ENCODE data around the gene MCF2L2.

MCF2L2 gene

GRCh38 chr3:183369627-183370026 lies 58.8 kb downstream of the MCF2L2 start:
- no peak for DNase-seq (ENCODE audit: low spot score)

- DNase-seq (ENCODE audit: low spot score): no peak
Measured at GRCh38 chr3:183369117-183369516, 59.3 kb downstream of the MCF2L2 start.

DNA sequence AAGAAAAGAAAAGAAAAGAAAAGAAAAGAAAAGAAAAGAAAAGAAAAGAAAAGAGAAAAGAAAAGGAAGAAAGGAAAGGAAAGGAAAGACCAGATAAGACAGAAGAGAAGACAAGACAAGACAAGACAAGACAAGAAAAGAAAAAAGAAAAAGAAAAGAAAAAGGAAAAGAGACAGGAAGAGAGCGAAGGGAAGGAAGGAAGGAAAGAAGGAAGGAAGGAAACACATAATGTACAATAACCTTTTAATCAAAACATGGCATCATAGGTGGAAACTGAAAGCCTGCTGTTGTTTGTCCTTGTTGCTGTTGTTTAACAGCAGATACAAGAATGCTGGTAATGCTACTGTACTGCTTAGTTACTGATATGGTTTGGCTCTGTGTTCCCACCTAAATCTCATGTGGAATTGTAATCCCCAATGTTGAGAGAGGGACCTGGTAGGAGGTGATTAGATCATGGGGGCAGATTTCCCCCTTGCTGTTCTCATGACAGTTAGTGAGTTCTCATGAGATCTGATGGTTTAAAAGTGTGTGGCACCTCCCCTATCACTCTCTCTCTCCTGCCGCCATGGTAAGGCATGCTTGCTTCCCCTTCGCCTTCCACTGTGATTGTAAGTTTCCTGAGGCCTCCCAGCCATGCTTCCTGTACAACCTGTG lies 67.3 kb downstream of the MCF2L2 start:
- DNase-seq (ENCODE audit: low spot score): no peak

GRCh38 chr3:183359036-183359435 lies 69.4 kb downstream of the MCF2L2 start:
- no peak for DNase-seq (ENCODE audit: low spot score)

DNA sequence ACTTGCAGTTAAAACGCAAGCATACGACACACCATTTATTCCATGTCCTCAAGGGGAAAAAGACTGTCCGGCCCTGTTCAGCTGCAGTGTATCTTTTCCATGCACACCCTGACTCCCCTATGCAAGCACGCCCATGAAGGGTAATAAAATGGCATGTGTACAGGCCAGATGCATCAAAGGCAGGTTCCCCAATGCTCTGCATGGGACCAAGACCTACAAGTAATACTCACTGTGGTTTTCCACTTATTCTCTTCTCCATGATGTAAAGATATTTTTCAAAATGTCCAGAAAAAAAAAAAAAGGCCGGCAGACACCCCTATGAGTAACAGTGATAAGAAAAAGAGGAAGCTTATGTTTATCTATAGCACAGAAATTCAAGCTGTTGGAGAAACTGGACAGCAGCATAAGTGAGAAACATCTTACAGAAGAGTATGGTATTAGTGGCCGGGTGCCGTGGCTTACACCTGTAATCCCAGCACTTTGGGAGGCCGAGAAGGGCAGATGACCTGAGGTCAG lies 70.8 kb downstream of the MCF2L2 start:
- DNase-seq (ENCODE audit: low spot score): no peak

DNA sequence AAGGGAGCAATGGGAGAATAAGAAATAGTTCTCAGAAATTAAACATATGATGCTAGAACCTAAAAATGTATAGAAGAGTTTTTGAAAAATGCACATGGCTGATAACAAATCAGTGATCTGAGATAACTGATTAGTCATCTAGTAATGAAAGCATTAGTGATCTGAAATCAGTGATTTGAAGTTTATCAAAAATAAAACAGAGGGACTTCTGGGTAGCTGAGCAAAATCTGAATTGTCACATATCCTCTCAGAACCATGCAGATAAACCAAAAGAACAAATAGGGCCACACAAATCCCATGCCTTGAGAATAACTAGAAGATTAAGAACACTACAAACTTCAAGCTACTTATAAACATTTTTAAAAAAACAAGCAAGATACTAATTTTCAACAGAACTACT lies 71.5 kb downstream of the MCF2L2 start:
- DNase-seq (ENCODE audit: low spot score): no peak

DNA sequence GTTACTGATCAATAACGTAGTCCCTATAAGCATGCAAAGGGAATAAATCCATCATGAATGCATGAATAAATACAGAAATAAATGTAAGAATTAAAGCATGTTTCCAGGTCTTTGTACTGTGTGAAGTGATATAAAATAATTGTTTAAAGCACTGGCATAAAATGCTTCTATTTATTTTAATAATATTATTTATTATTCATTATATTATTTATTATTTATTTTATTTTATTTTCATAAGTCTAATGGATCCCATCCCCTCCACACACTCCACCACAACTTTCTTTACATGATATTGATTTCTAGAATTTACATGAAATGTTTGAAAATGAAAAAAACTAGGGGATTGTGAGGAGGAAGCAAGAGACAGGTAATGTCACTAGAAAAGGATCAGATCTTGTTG lies 73.5 kb downstream of the MCF2L2 start:
- DNase-seq (ENCODE audit: low spot score): no peak

GRCh38 chr3:183354325-183354831 lies 74.0 kb downstream of the MCF2L2 start:
- DNase-seq (ENCODE audit: low spot score): peak; percentile 25

DNA sequence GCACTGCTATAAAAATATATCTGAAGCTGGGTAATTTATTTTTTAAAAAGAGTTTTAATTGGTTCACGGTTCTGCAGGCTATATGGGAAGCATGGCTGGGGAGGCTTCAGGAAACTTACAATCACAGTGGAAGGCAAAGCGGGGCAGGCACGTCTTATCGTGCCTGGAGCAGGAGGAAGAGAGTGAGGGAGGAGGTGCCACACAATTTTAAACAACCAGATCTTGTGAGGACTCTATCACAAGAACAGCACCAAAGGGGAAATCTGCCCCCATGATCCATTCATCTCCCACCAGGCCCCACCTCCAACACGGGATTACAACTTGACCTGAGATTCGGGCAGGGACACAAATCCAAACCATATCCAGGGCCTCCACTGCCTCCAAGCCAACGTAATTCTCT lies 75.0 kb downstream of the MCF2L2 start:
- DNase-seq (ENCODE audit: low spot score): no peak

- no peak for DNase-seq (ENCODE audit: low spot score)
Measured at GRCh38 chr3:183350164-183350563, 78.3 kb downstream of the MCF2L2 start.

- DNase-seq (ENCODE audit: low spot score): no peak
Measured at GRCh38 chr3:183349421-183350157, 78.8 kb downstream of the MCF2L2 start.

DNA sequence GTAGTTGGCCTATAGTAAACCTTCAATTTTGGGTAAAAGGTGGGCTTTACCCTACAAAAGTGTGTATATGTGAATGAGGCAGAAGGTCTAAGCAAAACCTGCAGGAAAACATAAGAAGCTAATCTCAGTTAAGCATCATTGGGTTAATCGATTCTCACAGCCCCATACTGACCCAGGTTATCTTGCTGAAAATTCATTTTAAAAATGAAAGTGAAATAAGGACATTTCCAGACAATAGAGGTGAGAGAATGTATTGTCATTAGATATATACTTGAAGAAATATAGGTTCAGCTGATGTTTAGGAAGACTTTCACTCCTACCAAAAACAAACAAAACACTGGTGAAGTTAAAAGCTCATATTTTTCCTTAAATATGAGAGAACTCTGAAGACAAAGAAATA lies 85.6 kb downstream of the MCF2L2 start:
- no peak for DNase-seq (ENCODE audit: low spot score)

- DNase-seq (ENCODE audit: low spot score): no peak
Measured at GRCh38 chr3:183341545-183342288, 86.7 kb downstream of the MCF2L2 start.

- no peak for DNase-seq (ENCODE audit: low spot score)
Measured at GRCh38 chr3:183340222-183340621, 88.2 kb downstream of the MCF2L2 start.

- no peak for DNase-seq (ENCODE audit: low spot score)
Measured at GRCh38 chr3:183339461-183340086, 88.8 kb downstream of the MCF2L2 start.

DNA sequence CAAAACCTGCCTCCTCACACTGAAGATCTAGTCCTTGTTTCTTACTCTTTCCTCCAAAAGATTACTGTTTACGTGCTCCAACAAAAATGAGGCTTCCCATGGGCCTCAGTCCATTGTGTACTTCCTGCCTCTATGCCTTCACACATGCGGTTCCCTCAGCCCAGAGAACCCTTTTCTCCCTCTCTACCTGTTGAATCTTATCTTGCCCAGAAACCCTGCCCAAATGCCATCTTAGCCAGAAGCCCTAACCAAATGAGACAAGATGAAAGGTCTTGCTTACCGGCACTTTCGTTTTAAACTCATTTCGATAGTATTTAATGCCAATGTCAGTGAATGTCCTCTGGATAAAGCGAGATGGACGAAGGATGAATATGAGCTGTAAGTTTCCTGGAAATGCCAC lies 89.9 kb downstream of the MCF2L2 start:
- DNase-seq (ENCODE audit: low spot score): no peak

- no peak for DNase-seq (ENCODE audit: low spot score)
Measured at GRCh38 chr3:183332487-183332886, 95.9 kb downstream of the MCF2L2 start.

DNA sequence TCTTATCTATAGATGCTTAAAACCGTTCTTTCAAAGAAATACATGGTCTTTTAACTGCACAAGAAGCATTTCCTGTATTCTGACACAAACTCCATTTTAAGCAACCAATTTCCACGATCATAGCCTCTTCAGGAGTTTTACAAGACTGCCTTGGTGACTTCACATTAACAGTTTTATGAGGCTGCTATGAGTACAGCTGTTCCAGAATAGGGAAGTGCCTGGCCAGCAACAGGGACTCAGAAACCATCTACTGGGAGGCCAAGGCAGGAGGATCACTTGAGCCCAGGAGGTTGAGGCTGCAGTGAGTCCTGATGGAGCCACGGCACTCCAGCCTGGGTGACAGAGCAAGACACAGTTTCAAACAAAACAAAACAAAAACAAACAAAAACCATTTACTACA lies 96.9 kb downstream of the MCF2L2 start:
- no peak for DNase-seq (ENCODE audit: low spot score)

- no peak for DNase-seq (ENCODE audit: low spot score)
Measured at GRCh38 chr3:183330881-183331280, 97.5 kb downstream of the MCF2L2 start.

GRCh38 chr3:183329543-183329942 lies 98.9 kb downstream of the MCF2L2 start:
- DNase-seq (ENCODE audit: low spot score): no peak

DNA sequence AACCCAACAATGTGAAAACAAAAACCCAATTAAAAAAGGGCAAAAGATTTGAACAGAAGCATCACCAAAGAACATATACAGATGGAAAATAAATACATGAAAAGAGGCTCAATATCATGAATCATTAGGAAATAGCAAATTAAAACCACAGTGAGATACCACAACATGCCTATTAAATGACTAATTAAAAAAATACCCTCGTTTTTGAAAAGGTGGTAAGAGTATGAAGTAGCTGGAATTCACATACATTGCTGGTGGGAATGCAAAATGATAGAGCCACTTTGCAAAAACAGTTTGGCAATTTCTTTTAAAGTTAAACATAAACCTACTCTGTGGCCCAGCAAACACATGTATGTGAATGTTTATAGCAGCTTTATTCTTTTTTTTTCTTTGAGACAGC lies 99.6 kb downstream of the MCF2L2 start:
- no peak for DNase-seq (ENCODE audit: low spot score)

GRCh38 chr3:183328164-183328563 lies 100.3 kb downstream of the MCF2L2 start:
- DNase-seq (ENCODE audit: low spot score): no peak
